Stimulated activated CD8-positive, alpha-beta memory T cell treated with anti-CD3 and anti-CD28 coated beads, Interleukin-15, amount 100 ng/mL, for 48 hours (primary cell): ENCODE measurements around the gene DPYD.
"Not testable (repeated sequence)": the region's sequence is repeated elsewhere in the genome, so short reads cannot be mapped to it uniquely, and the experiment has no call there.

Experiments used
- DNase-seq, 2 donors: peaks; one replicate each; pipeline ENCODE4 v3.0.0-alpha.2; 2020; ENCODE audit warnings: low read depth in 2 of 2

The DPYD gene

GRCh38 chr1:97365026-97365425 lies 555.8 kb downstream of the DPYD start:
- DNase-seq, result no peak

- DNase-seq, result no peak
Observed at GRCh38 chr1:97364086-97364485, 556.7 kb downstream of the DPYD start.

- no peak for DNase-seq
Observed at GRCh38 chr1:97356309-97356708, 564.5 kb downstream of the DPYD start.

DNA sequence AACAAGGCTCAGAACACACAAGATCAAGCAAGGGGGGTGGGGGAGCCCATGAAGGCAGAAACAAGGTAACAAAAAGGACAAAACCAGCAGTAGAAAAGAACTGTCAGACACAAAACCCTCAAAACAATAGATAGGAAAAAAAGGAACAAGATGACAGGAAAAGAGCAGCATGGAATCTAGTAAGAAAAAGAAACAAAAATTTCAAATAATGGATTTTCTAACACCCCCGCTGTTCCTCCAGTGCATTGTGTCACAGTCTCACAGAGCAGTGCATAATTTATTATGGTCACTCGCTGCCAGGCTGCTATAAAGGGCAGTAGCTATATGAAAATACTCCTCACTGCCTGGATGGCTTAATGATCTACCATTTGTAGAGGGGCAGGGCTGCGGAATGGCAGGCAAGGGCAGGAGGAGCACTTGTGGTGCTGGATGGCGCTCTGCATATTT lies 567.9 kb downstream of the DPYD start:
- no peak for DNase-seq

DNA sequence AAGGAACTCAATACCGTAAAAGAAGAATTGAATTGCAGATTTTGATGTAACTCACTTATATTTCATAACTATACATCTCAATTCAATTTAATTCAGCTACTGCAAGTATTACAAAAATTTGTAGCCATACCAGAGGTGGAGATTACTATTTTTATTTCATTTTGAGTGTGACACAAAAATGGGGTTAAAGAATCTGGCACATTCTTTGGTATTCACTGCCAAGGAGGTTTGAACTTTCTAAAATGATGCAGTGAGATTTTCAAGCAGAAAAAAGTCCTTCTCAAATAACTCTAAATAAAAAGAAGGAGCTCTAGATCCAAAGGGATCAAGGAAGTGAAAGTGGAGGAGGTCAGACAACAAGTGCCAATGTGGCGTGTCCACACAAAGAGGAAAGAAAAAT lies 569.0 kb downstream of the DPYD start:
- no peak for DNase-seq

GRCh38 chr1:97350662-97351061 lies 570.2 kb downstream of the DPYD start:
- DNase-seq, result no peak

- no peak for DNase-seq
Observed at GRCh38 chr1:97350241-97350640, 570.6 kb downstream of the DPYD start.

DNA sequence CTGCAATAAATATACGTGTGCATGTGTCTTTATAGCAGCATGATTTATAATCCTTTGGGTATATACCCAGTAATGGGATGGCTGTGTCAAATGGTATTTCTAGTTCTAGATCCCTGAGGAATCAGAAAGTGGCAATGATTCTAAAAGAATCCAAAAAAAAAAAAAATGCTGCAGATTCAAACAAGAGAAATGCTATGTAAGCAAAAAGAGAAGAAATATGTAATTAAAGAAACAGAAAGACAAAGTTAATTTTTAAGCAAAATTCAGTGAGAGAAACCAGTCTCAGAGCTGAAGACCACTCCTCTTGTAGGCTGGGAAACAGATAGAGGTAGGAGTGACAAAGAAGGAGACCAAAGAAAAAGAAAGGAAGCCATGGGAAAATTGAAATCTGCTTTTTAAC lies 571.0 kb downstream of the DPYD start:
- not testable (repeated sequence) for DNase-seq

DNA sequence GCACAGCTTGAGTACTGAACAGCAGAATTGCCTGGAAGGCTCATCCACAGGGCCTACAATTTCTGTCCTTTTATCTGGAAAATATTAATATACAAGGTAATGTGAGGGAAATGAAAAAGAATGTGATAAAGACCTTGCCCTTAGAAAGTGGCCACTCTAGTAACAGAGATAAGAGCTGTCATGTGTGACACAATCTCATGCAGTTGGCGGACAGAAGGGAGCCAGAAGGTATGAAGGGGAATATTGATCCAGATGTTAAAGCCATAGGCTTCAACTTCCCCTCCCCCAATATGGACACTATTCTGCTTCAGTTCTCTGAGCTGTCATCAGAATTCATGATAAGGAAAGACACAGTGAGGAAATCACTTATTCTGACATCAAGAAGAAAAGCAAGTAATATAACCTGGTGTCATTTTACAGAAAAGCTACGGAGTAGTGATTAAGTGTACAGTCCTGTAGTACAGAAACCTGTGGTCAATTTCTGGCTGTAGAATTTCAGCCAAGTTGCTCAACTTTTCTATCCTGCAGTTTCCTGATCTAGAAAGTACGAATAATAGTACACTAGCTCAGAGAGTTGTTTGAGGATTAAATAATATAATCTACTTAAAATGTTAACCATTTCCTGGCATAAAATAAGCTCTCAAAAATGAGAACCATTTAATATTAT lies 572.1 kb downstream of the DPYD start:
- DNase-seq, result no peak

GRCh38 chr1:97340951-97341350 lies 579.9 kb downstream of the DPYD start:
- no peak for DNase-seq

DNA sequence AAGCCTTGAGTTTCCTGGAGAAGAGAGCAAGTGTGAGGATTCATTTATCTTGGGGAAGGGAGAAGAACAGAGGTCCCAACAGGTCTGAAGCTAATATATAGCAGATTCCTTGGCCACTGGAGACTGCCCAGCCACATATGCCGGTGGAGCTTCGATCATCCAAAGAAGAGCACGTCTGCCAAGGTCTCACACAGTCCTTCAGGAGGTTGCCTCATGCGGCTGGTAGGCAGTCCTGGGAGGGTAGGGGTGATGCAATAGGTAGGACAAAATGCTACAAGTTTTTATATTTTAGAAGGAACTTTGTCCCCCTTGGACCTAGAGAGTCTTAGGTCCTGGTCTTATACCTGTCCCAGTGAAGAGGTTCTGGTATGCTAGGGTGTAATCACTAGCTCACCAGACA lies 582.5 kb downstream of the DPYD start:
- DNase-seq, result no peak

DNA sequence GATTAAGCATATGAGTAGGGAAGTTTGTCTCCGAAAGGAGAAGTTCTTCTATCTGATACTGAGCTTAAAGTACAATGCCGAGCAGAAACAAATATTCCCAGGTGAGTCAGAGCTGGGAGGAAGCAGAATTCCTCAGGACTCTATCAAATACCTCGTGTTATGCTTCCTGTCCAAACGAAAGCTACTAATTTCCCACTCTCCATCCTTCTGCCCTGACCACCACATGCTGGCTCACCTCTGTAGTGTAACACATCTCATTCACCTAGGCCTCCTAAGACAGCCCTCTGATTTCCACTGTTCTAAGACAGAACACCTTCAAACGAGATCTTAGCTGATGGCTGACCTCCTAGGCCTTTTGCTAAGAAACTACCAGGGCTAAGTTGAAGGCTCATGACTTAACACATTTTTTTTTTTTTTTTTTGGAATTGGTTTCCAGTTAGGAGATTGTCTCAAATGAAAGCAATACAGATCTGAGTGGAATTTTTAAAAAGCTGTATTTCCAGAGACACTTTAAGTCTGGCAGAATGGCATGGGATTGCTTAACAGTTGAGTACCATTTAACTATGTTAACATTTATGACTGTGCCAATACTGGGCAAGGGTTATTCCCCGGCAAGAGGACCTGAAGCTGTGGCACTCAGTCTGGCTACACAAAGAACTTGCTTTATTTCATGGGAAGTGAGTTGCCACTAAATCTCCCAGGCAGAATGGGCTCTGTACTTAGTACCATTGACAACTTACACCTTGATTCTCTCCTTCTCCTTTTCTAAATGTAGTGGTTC lies 583.4 kb downstream of the DPYD start:
- no peak for DNase-seq

- DNase-seq, result no peak
Observed at GRCh38 chr1:97334454-97334853, 586.4 kb downstream of the DPYD start.

GRCh38 chr1:97332716-97333115 lies 588.1 kb downstream of the DPYD start:
- DNase-seq, result no peak

- no peak for DNase-seq
Observed at GRCh38 chr1:97331165-97331564, 589.7 kb downstream of the DPYD start.

- no peak for DNase-seq
Observed at GRCh38 chr1:97314685-97315084, 606.1 kb downstream of the DPYD start.

DNA sequence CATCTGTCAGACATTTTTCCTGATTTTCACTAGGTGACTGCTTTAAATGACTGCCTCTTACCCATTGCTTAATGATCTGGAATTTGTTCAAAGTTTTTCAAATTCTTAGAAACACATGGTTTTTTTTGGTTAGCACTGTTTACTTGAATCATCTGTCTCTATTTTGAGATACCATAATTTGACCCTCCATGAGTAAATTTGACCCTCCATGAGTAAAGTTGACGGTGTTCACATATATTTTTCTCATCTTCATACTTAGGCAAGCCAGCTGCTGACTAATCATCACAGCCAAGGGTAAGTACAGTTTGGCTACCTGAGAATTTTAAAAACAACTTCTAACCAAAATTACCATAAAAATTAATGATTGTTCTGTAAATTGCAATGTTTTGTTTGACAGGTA lies 612.7 kb downstream of the DPYD start:
- DNase-seq, result no peak

GRCh38 chr1:97307568-97307967 lies 613.3 kb downstream of the DPYD start:
- no peak for DNase-seq

GRCh38 chr1:97307151-97307550 lies 613.7 kb downstream of the DPYD start:
- DNase-seq, result no peak

- no peak for DNase-seq
Observed at GRCh38 chr1:97306504-97306903, 614.3 kb downstream of the DPYD start.

DNA sequence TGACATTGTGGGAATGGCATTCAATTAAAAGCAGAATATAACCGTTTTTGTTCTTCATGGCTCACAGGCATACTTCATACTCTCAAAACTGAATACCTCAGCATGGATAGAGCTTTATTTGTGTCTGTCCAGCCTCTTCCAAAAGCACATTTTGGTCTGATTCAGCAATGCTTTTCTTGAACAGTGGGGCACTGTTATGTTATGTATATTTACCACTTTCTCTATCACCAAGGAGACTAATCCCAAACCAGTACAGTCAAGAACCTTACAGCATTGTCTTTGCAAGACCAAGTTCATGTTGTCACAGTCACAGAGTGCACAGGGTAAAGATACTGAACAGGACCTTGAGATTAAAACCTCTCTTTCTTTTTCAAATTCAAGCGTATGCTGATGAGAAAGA lies 616.5 kb downstream of the DPYD start:
- no peak for DNase-seq

DNA sequence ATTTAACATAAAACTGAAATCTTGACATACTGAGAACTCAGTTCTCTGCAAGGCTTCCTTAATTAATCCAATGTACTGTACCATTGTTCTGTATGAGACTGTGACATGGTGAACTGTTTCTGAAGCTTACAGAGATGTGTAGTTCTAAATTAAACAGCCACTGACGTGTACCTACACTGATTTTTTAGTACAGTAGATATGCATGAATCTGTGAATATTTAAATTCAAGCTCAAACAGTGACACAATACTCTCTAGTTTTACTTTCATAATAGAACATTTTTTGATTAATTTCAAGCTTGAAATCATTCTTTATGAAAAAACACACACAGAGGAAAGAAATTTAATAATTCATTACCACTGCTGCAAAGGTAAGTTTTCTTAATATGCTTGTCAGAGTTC lies 621.9 kb downstream of the DPYD start:
- DNase-seq, result no peak

DNA sequence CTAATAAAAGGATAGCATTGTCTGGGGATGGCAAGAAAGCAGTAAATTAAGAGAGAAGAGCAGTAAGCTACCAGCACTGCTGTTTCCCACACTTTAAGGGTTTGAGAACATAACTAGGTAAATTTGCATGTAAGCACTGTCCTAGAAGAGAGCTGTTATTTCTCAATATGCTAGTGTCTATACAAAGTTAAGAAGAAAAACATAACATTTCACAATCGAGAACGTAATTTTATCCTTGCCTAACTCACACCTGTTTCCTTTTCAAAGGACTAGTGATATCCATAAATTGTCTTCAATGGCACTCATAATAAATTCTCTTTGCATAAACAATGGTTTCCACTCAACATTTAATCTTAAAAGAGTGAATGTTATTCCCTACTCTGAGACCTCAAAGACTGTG lies 623.2 kb downstream of the DPYD start:
- DNase-seq, result no peak

DNA sequence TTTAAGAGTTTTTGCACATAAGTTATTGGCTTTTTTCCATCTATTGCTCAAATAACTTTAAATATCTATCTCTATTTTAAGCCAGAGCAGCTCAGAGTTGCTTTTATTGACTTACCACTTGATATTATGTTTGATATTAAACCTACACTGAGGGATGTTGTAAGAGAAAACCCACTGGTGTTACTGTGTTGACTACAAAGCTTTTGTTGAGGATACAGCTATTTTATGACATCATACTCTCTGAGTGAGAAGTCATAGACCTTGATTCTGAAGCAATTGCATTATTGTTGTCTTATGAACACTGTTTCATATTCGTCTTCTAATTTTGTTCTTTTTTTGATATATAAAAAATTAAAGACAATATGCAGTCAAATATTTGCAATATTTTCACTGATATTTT lies 638.9 kb downstream of the DPYD start:
- no peak for DNase-seq
